HG02623 (cell line): Measurements from ENCODE around the gene MNT.

Source experiments
- ATAC-seq: cut with Tn5 transposase; IDR thresholded peaks from one replicate; pipeline ENCODE4 v1.9.1; 2021; ENCODE audit warnings: moderate library complexity; ENCODE audit not compliant: unreplicated experiment

Gene MNT

GRCh38 chr17:2396568-2397246 is 4.2 kb downstream of the MNT start:
- ATAC-seq: no peak

- no peak for ATAC-seq
Observed at GRCh38 chr17:2396192-2396567, 4.7 kb downstream of the MNT start.

GRCh38 chr17:2395258-2396181 is 5.3 kb downstream of the MNT start:
- ATAC-seq: no peak

GRCh38 chr17:2394775-2395201 is 6.1 kb downstream of the MNT start:
- ATAC-seq: no peak

GRCh38 chr17:2393954-2394749 is 6.7 kb downstream of the MNT start:
- no peak for ATAC-seq

- peak; percentile 30 for ATAC-seq
Observed at GRCh38 chr17:2393174-2393953, 7.5 kb downstream of the MNT start.

- peak; percentile 53 for ATAC-seq
Observed at GRCh38 chr17:2392252-2393173, 8.3 kb downstream of the MNT start.

GRCh38 chr17:2391597-2392251 is 9.1 kb downstream of the MNT start:
- no peak for ATAC-seq

GRCh38 chr17:2390199-2390836 is 10.5 kb downstream of the MNT start:
- no peak for ATAC-seq

- ATAC-seq: no peak
Observed at GRCh38 chr17:2388683-2389055, 12.2 kb downstream of the MNT start.

GRCh38 chr17:2388020-2388682 is 12.7 kb downstream of the MNT start:
- ATAC-seq: no peak

- no peak for ATAC-seq
Observed at GRCh38 chr17:2387086-2388019, 13.5 kb downstream of the MNT start.

- no peak for ATAC-seq
Observed at GRCh38 chr17:2386400-2387085, 14.3 kb downstream of the MNT start.

- no peak for ATAC-seq
Observed at GRCh38 chr17:2385240-2386210, 15.3 kb downstream of the MNT start.

- ATAC-seq: no peak
Observed at GRCh38 chr17:2384439-2385127, 16.3 kb downstream of the MNT start.
